H1 (cell line): ENCODE data around the gene MRPL20. TPM values are rescaled to one million over a fixed set of nuclear protein-coding genes. Genes with fewer than 3 reads are reported as not detected.

Experiments used
- CBX5 ChIP-seq: fragments of 300-800, 300-1000 bp; sonication (generic); IDR thresholded peaks from 2 replicates; pipeline ENCODE4 v1.7.1; 2016; ENCODE audit warnings: antibody characterized with exemption, low read length, low read depth
- KDM1A ChIP-seq: fragments of 200-600, 300-600 bp; sonication (generic); IDR thresholded peaks from 2 replicates; pipeline ENCODE4 v1.7.1; 2016; ENCODE audit warnings: mild to moderate bottlenecking, low read length, borderline replicate concordance
- SP4 ChIP-seq: IDR thresholded peaks from 2 replicates; pipeline ENCODE4 v1.6.1; 2012; ENCODE audit warnings: low read length, inconsistent platforms
- polyA plus RNA-seq, 7 experiments: library from polyadenylated mRNA; depleted of rRNA in 3 of 7; stranded (reverse) in 5 of 7; unstranded in 2 of 7; fragments of >200 nt in 5 of 7; fragments of 200-250 nt in 2 of 7; gene quantifications; 1 replicate in 5 of 7; 2 replicates in 1 of 7; 4 replicates in 1 of 7; pipeline versions ENCODE4 v1.2.1 to v1.2.3, GENCODE V29; 2011 to 2013; ENCODE audit warnings: missing spikeins in 2 of 7, mixed read lengths in 2 of 7
- total RNA-seq: library from RNA; stranded (reverse); fragmentation: NEBNext Ultra II Directional; extraction: Animal tissue kit (Norgen Biotek cat#: 25700); gene quantifications from 2 replicates; pipeline ENCODE4 v1.2.1, GENCODE V29; 2021
- TF ChIP-seq, protein P1 (sequence below): IDR thresholded peaks from 2 replicates; pipeline ENCODE4 v1.6.1; 2012; ENCODE audit warnings: inconsistent platforms
- TF ChIP-seq, protein P2 (sequence below): IDR thresholded peaks from 2 replicates; pipeline ENCODE4 v1.6.1; 2012; ENCODE audit warnings: low read length, inconsistent platforms

The MRPL20 gene
- total and polyA plus RNA-seq, 2 of the 8 experiments (the other 6 are each of a cell fraction or from before 2014, with no cell fraction given), result 126 to 151 TPM

DNA sequence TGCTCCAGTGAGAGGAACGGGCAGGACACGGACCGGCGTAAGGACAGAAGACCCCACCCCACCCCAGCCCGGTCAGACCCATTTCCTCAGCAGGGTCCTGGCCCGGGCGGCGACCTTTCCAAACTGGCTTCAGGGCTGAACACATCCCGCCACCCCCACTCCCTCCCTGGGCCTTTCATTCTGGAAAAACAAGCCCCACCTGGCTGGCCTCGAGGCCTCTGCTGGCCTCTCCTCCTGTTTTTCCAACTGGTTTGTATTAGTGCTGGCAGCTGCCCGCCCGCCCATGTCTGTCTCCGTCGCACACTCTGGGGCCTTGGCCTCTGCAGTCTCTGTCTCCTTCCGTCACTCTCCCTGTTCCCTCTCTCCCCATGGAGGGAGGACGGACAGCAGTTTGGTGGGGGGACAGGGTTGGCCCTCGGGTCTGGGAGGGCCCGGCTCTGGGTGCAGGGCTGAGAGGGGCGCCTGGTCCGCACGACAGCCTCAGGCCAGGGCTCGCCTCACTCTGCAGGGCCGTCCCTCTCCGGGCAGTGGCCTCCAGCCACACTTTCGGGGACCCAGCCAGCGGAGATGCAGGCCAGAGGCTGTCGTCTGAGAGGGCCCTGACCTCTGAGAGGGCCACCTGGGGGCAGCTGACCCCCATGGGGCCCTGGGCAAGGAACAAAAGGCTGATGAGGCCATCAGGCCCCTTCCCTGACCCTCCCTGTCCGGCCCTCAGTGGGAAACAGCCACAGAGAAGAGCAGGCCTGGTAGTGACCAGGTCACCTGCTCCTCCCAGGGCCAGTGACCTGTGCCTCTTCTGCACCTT is 47.2 kb downstream of the MRPL20 start (continued):
- TF ChIP-seq CBX5 (no peak), SP4 (no peak), KDM1A (no peak)
- TF ChIP-seq, protein P1, sequence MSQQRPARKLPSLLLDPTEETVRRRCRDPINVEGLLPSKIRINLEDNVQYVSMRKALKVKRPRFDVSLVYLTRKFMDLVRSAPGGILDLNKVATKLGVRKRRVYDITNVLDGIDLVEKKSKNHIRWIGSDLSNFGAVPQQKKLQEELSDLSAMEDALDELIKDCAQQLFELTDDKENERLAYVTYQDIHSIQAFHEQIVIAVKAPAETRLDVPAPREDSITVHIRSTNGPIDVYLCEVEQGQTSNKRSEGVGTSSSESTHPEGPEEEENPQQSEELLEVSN, result no peak
- TF ChIP-seq, protein P2, sequence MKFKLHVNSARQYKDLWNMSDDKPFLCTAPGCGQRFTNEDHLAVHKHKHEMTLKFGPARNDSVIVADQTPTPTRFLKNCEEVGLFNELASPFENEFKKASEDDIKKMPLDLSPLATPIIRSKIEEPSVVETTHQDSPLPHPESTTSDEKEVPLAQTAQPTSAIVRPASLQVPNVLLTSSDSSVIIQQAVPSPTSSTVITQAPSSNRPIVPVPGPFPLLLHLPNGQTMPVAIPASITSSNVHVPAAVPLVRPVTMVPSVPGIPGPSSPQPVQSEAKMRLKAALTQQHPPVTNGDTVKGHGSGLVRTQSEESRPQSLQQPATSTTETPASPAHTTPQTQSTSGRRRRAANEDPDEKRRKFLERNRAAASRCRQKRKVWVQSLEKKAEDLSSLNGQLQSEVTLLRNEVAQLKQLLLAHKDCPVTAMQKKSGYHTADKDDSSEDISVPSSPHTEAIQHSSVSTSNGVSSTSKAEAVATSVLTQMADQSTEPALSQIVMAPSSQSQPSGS, result no peak
